H1 (cell line): Measurements from ENCODE around the gene HS6ST2. TPM values are rescaled to one million over a fixed set of nuclear protein-coding genes. Genes with fewer than 3 reads are reported as not detected.

Experiments
- RNF2 ChIP-seq: fragments of 200-900, 300-1000 bp; sonication (generic); IDR thresholded peaks from 2 replicates; pipeline ENCODE4 v1.7.1; 2016; ENCODE audit warnings: borderline replicate concordance, low read depth, mild to moderate bottlenecking, antibody characterized with exemption, low read length; ENCODE audit not compliant: poor library complexity, severe bottlenecking; ENCODE audit errors: missing control alignments
- SUZ12 ChIP-seq: fragments of 200-600 bp; sonication (generic); IDR thresholded peaks from 2 replicates; pipeline ENCODE4 v1.6.1; 2012; ENCODE audit warnings: mild to moderate bottlenecking, inconsistent platforms, low read length, moderate library complexity, mixed read lengths
- polyA plus RNA-seq, 7 experiments: library from polyadenylated mRNA; depleted of rRNA in 3 of 7; stranded (reverse) in 5 of 7; unstranded in 2 of 7; fragments of >200 nt in 5 of 7; fragments of 200-250 nt in 2 of 7; gene quantifications; 1 replicate in 5 of 7; 2 replicates in 1 of 7; 4 replicates in 1 of 7; pipeline versions ENCODE4 v1.2.1 to v1.2.3, GENCODE V29; 2011 to 2013; ENCODE audit warnings: missing spikeins in 2 of 7, mixed read lengths in 2 of 7
- total RNA-seq: library from RNA; stranded (reverse); fragmentation: NEBNext Ultra II Directional; extraction: Animal tissue kit (Norgen Biotek cat#: 25700); gene quantifications from 2 replicates; pipeline ENCODE4 v1.2.1, GENCODE V29; 2021

Gene HS6ST2
- total and polyA plus RNA-seq, 2 of the 8 experiments (the other 6 are each of a cell fraction or from before 2014, with no cell fraction given) = 3.9 TPM

- TF ChIP-seq RNF2 = no peak
- no peak for TF ChIP-seq SUZ12
Measured at GRCh38 chrX:132749406-132749805, 209.0 kb downstream of the HS6ST2 start (continued).
